Breast epithelium (tissue), 4 donors: Measurements from ENCODE around the gene KCNJ6. TPM values are rescaled to one million over a fixed set of nuclear protein-coding genes. Genes with fewer than 3 reads are reported as not detected.

Experiments
- DNase-seq, 2 donors: peaks; one replicate each; pipeline ENCODE4 v3.0.0-alpha.2; 2019; ENCODE audit warnings: low spot score in 2 of 2
- H3K27ac ChIP-seq, 2 donors: fragments of 200-600 bp; sonication (generic) in 1 of 2; one replicate each; pipeline ENCODE4 v1.5.1; 2016 to 2019; ENCODE audit warnings: mild to moderate bottlenecking in 1 of 2
- H3K27me3 ChIP-seq, 2 donors: fragments of 200-600 bp; sonication (generic) in 1 of 2; one replicate each; pipeline versions ENCODE4 v1.5.1 to v1.6.0; 2017 to 2019; ENCODE audit warnings: control low read depth in 1 of 2, mild to moderate bottlenecking in 1 of 2
- H3K36me3 ChIP-seq: fragments of 200-600 bp; one replicate; pipeline ENCODE4 v1.5.1; 2019
- H3K4me1 ChIP-seq, 2 donors: fragments of 200-600 bp; sonication (generic); one replicate each; pipeline ENCODE4 v1.5.1; 2016 to 2019; ENCODE audit warnings: control low read depth in 1 of 2
- H3K4me3 ChIP-seq, 3 donors: fragments of 200-600 bp; sonication (generic); 1 replicate in 2 of 3; 2 replicates in 1 of 3; pipeline ENCODE4 v1.5.1; 2016 to 2019; ENCODE audit warnings: mild to moderate bottlenecking in 3 of 3, moderate library complexity in 2 of 3
- H3K9me3 ChIP-seq, 2 donors: fragments of 200-600 bp; sonication (generic) in 1 of 2; one replicate each; pipeline ENCODE4 v1.5.1; 2016 to 2019; ENCODE audit warnings: control low read depth in 1 of 2
- CTCF ChIP-seq, 3 donors: fragments of 450-650 bp; IDR thresholded peaks; one replicate each; pipeline ENCODE4 v1.5.1; 2016 to 2017; ENCODE audit warnings: antibody characterized with exemption in 3 of 3, mild to moderate bottlenecking in 3 of 3, moderate library complexity in 3 of 3
- POLR2A ChIP-seq: fragments of 450-650 bp; IDR thresholded peaks from one replicate; pipeline ENCODE4 v1.6.1; 2016; ENCODE audit warnings: antibody characterized with exemption, mild to moderate bottlenecking, moderate library complexity
- POLR2AphosphoS5 ChIP-seq, 3 donors: sonication (generic); formaldehyde crosslinking; IDR thresholded peaks; one replicate each; pipeline ENCODE4 v1.6.1; 2017; ENCODE audit warnings: antibody characterized with exemption in 3 of 3
- intact Hi-C: fragments of 100-400 bp; cut with DNase I; formaldehyde crosslinking; loops from one replicate; pipeline ENCODE4 v1.15.1; 2023; ENCODE audit warnings: low total_unique reads
- total RNA-seq, 3 donors: library from RNA; depleted of rRNA; stranded (reverse); fragments of >200 nt; gene quantifications; one replicate each; pipeline ENCODE4 v1.1.0, GENCODE V29; 2016

Gene KCNJ6
- total RNA-seq, 3 donors from 2014 or later: not detected

GRCh38 chr21:37793660-37794059 is 122.6 kb downstream of the KCNJ6 start:
- intact Hi-C loops: no loop called here
- TF ChIP-seq POLR2A: no peak
- no peak for TF ChIP-seq CTCF (IDR thresholded peaks at IDR 0.05)
- no peak for TF ChIP-seq POLR2AphosphoS5 (IDR thresholded peaks at IDR 0.05)
- H3K9me3 ChIP-seq: no peaks in the 10 kb centered on the region

GRCh38 chr21:37792046-37792445 is 124.2 kb downstream of the KCNJ6 start:
- intact Hi-C loops: no loop called here
- TF ChIP-seq CTCF (IDR thresholded peaks at IDR 0.05) (no peak), POLR2AphosphoS5 (IDR thresholded peaks at IDR 0.05) (no peak), POLR2A (no peak)
- Histone ChIP-seq H3K4me1 (no peaks in the 10 kb centered on the region), H3K27me3 (no peaks in the 10 kb centered on the region), H3K9me3 (no peaks in the 10 kb centered on the region), H3K27ac (no peak overlapping the region), H3K36me3 (no peaks in the 10 kb centered on the region), H3K4me3 (no peak overlapping the region)
- no peak for DNase-seq

More at GRCh38 chr21:37793660-37794059, 122.6 kb downstream of the KCNJ6 start:
- H3K27ac ChIP-seq: no peak overlapping the region
- no peaks in the 10 kb centered on the region for H3K36me3 ChIP-seq
- no peaks in the 10 kb centered on the region for H3K27me3 ChIP-seq
- no peak for DNase-seq
- no peaks in the 10 kb centered on the region for H3K4me1 ChIP-seq
- H3K4me3 ChIP-seq: no peak overlapping the region

DNA sequence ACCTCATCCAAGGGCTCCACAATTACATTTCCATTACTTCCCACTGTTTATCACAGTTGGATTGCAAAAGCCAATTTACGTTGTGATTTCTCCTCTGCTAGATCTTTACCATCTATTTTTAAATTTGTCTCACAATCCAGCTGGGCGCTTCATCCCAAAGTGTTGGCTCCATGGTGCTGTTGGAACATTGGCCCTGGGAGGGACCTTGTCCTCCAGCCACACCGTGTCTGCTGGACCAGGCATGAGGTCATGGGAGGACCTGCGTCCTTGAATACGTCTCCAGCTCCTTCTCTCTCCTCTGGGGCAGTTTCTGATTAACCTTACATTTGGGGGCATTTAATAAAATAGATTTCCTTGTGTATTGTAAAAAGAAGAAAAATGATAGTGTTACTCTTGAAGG is 125.4 kb downstream of the KCNJ6 start:
- DNase-seq: no peak
- Histone ChIP-seq H3K4me3 (no peak overlapping the region), H3K27me3 (no peaks in the 10 kb centered on the region), H3K9me3 (no peaks in the 10 kb centered on the region), H3K27ac (no peak overlapping the region), H3K4me1 (no peaks in the 10 kb centered on the region), H3K36me3 (no peaks in the 10 kb centered on the region)
- intact Hi-C loops: no loop called here
- TF ChIP-seq POLR2A: no peak

DNA sequence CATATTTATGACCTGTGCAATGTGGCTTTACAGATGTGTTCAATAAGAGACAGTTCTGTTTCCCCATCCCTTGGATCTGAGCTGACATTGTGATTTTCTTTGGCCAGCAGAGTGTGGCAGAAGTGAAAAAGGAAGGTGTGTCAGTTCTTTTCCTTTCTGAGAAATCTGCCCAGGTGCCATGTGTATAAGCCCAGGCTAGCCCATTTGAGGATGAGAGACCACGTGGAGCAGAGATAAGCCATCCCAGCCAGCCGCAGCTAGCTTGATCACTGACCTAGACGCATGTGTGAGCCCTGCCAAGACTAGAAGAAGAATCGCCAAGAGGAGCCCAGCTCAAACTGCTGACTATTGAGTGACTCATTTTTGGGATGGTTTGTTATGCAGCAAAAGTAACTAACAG is 127.8 kb downstream of the KCNJ6 start:
- Histone ChIP-seq H3K4me1 (no peaks in the 10 kb centered on the region), H3K36me3 (no peaks in the 10 kb centered on the region), H3K4me3 (no peak overlapping the region), H3K27ac (no peak overlapping the region), H3K27me3 (no peaks in the 10 kb centered on the region), H3K9me3 (no peaks in the 10 kb centered on the region)
- no peak for TF ChIP-seq POLR2A
- no peak for TF ChIP-seq CTCF (IDR thresholded peaks at IDR 0.05)
- no peak for TF ChIP-seq POLR2AphosphoS5 (IDR thresholded peaks at IDR 0.05)
- DNase-seq: no peak
- intact Hi-C loops: no loop called here

DNA sequence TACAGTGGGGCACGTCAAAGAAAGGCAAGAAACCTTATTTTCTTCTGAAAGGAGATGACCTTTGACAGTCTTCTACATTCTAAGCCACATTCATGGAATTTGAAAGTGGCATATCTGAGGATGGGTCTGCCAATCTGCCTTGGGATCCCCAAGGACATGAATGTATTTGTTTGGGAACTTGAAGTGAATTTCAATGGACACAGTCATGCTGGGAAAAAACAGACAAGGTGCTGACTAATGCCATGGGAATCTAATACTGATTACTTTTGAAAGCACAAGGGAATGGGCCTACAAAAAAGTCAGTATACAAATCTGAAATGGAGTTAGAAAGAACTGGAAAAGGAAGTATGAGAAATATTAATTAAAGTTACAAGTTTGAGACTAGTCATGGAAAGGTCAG is 128.8 kb downstream of the KCNJ6 start:
- H3K4me1 ChIP-seq: no peaks in the 10 kb centered on the region
- no peak for DNase-seq

More for the DNA sequence above, 128.8 kb downstream of the KCNJ6 start:
- no peak overlapping the region for H3K4me3 ChIP-seq
- H3K27ac ChIP-seq: no peak overlapping the region
- peaks cover 0 to 3% of the 10 kb centered on the region in 2 donors for H3K9me3 ChIP-seq
- TF ChIP-seq POLR2AphosphoS5 (IDR thresholded peaks at IDR 0.05) (no peak), POLR2A (no peak), CTCF (IDR thresholded peaks at IDR 0.05) (no peak)
- H3K27me3 ChIP-seq: no peaks in the 10 kb centered on the region
- intact Hi-C loops: no loop called here
- H3K36me3 ChIP-seq: no peaks in the 10 kb centered on the region
